Thyroid gland (tissue), 4 donors: ENCODE results near the gene UBE2F.
"Not testable (repeated sequence)": the region's sequence is repeated elsewhere in the genome, so short reads cannot be mapped to it uniquely, and the experiment has no call there.

Experiments used
- POLR2A ChIP-seq, 2 donors: fragments of 450-650 bp; IDR thresholded peaks; one replicate each; pipeline ENCODE4 v1.6.1; 2017; ENCODE audit warnings: antibody characterized with exemption in 2 of 2, mild to moderate bottlenecking in 2 of 2, moderate library complexity in 1 of 2
- TF ChIP-seq, protein P1 (sequence below), 6 experiments: fragments of 200-600 bp in 3 of 6; fragments of 450-650 bp in 3 of 6; sonication (generic) in 3 of 6; IDR thresholded peaks; one replicate each; pipeline ENCODE4 v1.5.1; 2016 to 2019; ENCODE audit warnings: antibody characterized with exemption in 6 of 6, mild to moderate bottlenecking in 2 of 6, inconsistent platforms in 1 of 6, moderate library complexity in 1 of 6

DNA sequence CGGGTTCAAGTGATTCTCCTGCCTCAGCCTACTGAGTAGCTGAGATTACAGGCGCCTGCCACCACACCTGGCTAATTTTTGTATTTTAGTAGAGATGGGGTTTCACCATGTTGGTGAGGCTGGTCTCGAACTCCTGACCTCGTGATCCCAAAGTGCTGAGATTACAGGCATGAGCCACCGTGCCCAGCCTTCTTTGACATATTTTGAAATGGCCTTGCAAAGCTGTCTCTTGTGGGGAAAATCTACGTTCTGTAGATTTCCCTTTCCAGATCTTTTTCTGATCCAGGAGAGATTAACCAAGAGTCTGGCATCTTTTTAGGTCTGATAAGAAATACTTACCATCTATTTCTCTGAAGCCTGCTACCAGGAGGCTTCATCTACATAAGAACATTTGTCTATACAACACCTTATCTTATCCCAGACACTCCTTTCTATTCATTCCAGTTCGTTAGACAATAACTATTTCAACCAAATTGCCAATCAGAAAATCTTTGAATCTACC, 3.3 kb upstream of the UBE2F start:
- TF ChIP-seq, protein P1, sequence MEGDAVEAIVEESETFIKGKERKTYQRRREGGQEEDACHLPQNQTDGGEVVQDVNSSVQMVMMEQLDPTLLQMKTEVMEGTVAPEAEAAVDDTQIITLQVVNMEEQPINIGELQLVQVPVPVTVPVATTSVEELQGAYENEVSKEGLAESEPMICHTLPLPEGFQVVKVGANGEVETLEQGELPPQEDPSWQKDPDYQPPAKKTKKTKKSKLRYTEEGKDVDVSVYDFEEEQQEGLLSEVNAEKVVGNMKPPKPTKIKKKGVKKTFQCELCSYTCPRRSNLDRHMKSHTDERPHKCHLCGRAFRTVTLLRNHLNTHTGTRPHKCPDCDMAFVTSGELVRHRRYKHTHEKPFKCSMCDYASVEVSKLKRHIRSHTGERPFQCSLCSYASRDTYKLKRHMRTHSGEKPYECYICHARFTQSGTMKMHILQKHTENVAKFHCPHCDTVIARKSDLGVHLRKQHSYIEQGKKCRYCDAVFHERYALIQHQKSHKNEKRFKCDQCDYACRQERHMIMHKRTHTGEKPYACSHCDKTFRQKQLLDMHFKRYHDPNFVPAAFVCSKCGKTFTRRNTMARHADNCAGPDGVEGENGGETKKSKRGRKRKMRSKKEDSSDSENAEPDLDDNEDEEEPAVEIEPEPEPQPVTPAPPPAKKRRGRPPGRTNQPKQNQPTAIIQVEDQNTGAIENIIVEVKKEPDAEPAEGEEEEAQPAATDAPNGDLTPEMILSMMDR (IDR thresholded peaks at IDR 0.05) = not testable (repeated sequence)
- not testable (repeated sequence) for TF ChIP-seq POLR2A (IDR thresholded peaks at IDR 0.05)
